H9 (cell line): Measurements from ENCODE around the gene OR10P1. TPM values are rescaled to one million over a fixed set of nuclear protein-coding genes. Genes with fewer than 3 reads are reported as not detected.

Experiments
- DNase-seq: peaks from one replicate; pipeline ENCODE4 v3.0.0-alpha.2; 2017
- H2AFZ ChIP-seq: one replicate; pipeline ENCODE4 v1.6.1; 2013; ENCODE audit warnings: mild to moderate bottlenecking, low read length, control low read depth, moderate library complexity
- H2AK5ac ChIP-seq: 2 replicates; pipeline ENCODE4 v1.6.1; 2013; ENCODE audit warnings: low read length, control low read depth, mixed read lengths; ENCODE audit not compliant: insufficient read length
- H2BK120ac ChIP-seq: one replicate; pipeline ENCODE4 v1.6.1; 2013; ENCODE audit warnings: low read depth, mild to moderate bottlenecking, low read length, control low read depth, inconsistent platforms; ENCODE audit not compliant: poor library complexity, severe bottlenecking
- H2BK12ac ChIP-seq: 2 replicates; pipeline ENCODE4 v1.6.1; 2013; ENCODE audit warnings: low read length, control low read depth, mixed read lengths, low read depth; ENCODE audit not compliant: insufficient read length
- H2BK15ac ChIP-seq: 2 replicates; pipeline ENCODE4 v1.6.1; 2013; ENCODE audit warnings: low read depth, low read length, control low read depth
- H2BK20ac ChIP-seq: one replicate; pipeline ENCODE4 v1.6.1; 2013; ENCODE audit warnings: low read depth, mild to moderate bottlenecking, low read length, control low read depth, inconsistent platforms; ENCODE audit not compliant: poor library complexity, severe bottlenecking
- H2BK5ac ChIP-seq: 2 replicates; pipeline ENCODE4 v1.6.1; 2013; ENCODE audit warnings: low read length, control low read depth, mixed read lengths; ENCODE audit not compliant: insufficient read length
- H3K14ac ChIP-seq: 2 replicates; pipeline ENCODE4 v1.6.1; 2013; ENCODE audit warnings: low read length, control low read depth; ENCODE audit not compliant: insufficient read depth
- H3K18ac ChIP-seq: 2 replicates; pipeline ENCODE4 v1.6.1; 2013; ENCODE audit warnings: low read depth, mild to moderate bottlenecking, mixed read lengths, low read length, control low read depth; ENCODE audit not compliant: insufficient read length
- H3K23ac ChIP-seq: 2 replicates; pipeline ENCODE4 v1.6.1; 2013; ENCODE audit warnings: low read length, control low read depth, mixed read lengths, low read depth; ENCODE audit not compliant: insufficient read length
- H3K23me2 ChIP-seq: 2 replicates; pipeline ENCODE4 v1.6.1; 2013; ENCODE audit warnings: low read depth, mild to moderate bottlenecking, mixed read lengths, low read length, control low read depth; ENCODE audit not compliant: insufficient read length, poor library complexity, severe bottlenecking
- H3K27ac ChIP-seq: 2 replicates; pipeline ENCODE4 v1.5.1; 2013; ENCODE audit warnings: low read length, control low read depth, mixed read lengths, low read depth; ENCODE audit not compliant: insufficient read length
- H3K27me3 ChIP-seq: 2 replicates; pipeline ENCODE4 v1.6.1; 2013; ENCODE audit warnings: low read length, control low read depth, inconsistent platforms; ENCODE audit not compliant: insufficient read depth
- H3K4ac ChIP-seq: 2 replicates; pipeline ENCODE4 v1.6.1; 2013; ENCODE audit warnings: low read depth, mild to moderate bottlenecking, control low read depth, inconsistent platforms, low read length, moderate library complexity
- H3K4me1 ChIP-seq: 2 replicates; pipeline ENCODE4 v1.6.1; 2013; ENCODE audit warnings: low read length, control low read depth, inconsistent platforms; ENCODE audit not compliant: insufficient read depth
- H3K4me2 ChIP-seq: 2 replicates; pipeline ENCODE4 v1.6.1; 2013; ENCODE audit warnings: low read length, control low read depth, mixed read lengths; ENCODE audit not compliant: insufficient read length, insufficient read depth
- H3K56ac ChIP-seq: 2 replicates; pipeline ENCODE4 v1.6.1; 2013; ENCODE audit warnings: low read depth, mild to moderate bottlenecking, mixed read lengths, low read length, control low read depth; ENCODE audit not compliant: insufficient read length
- H3K79me1 ChIP-seq: 2 replicates; pipeline ENCODE4 v1.6.1; 2013; ENCODE audit warnings: low read depth, mild to moderate bottlenecking, moderate library complexity, low read length, control low read depth, inconsistent platforms; ENCODE audit not compliant: insufficient read depth, poor library complexity, severe bottlenecking
- H3K79me2 ChIP-seq: 2 replicates; pipeline ENCODE4 v1.6.1; 2013; ENCODE audit warnings: low read length, control low read depth, inconsistent platforms; ENCODE audit not compliant: insufficient read depth
- H3K9ac ChIP-seq: 2 replicates; pipeline ENCODE4 v1.6.1; 2013; ENCODE audit warnings: low read length, control low read depth, mixed read lengths; ENCODE audit not compliant: insufficient read length; ENCODE audit errors: extremely low read depth
- H3K9me3 ChIP-seq: one replicate; pipeline ENCODE4 v1.6.1; 2013; ENCODE audit warnings: low read depth, low read length, inconsistent platforms; ENCODE audit not compliant: control insufficient read depth
- H3T11ph ChIP-seq: one replicate; pipeline ENCODE4 v1.6.1; 2013; ENCODE audit warnings: mild to moderate bottlenecking, low read length, control low read depth, inconsistent platforms
- H4K20me1 ChIP-seq: one replicate; pipeline ENCODE4 v1.6.1; 2013; ENCODE audit not compliant: control insufficient read depth, insufficient read length, insufficient read depth
- H4K5ac ChIP-seq: 2 replicates; pipeline ENCODE4 v1.6.1; 2013; ENCODE audit warnings: low read depth, mild to moderate bottlenecking, mixed read lengths, low read length, control low read depth; ENCODE audit not compliant: insufficient read length
- H4K8ac ChIP-seq: replicated peaks from 2 replicates; pipeline ENCODE4 v1.6.1; 2013; ENCODE audit warnings: low read length, control low read depth, mixed read lengths, low read depth; ENCODE audit not compliant: insufficient read length
- H4K91ac ChIP-seq: 2 replicates; pipeline ENCODE4 v1.6.1; 2013; ENCODE audit warnings: low read depth, mild to moderate bottlenecking, moderate library complexity, mixed read lengths, low read length, control low read depth; ENCODE audit not compliant: insufficient read length
- H3K27ac Mint-ChIP-seq, 3 experiments: 2 replicates in 2 of 3; 3 replicates in 1 of 3; pipeline ENCODE4 v1.8.0; 2020 to 2021; ENCODE audit warnings: mixed read lengths in 3 of 3, mild to moderate bottlenecking in 1 of 3, moderate library complexity in 1 of 3
- H3K27me3 Mint-ChIP-seq: 2 replicates; pipeline ENCODE4 v1.8.0; 2021; ENCODE audit warnings: low read depth, mild to moderate bottlenecking, moderate library complexity, mixed read lengths
- H3K36me3 Mint-ChIP-seq, 3 experiments: 2 replicates in 2 of 3; 3 replicates in 1 of 3; pipeline ENCODE4 v1.8.0; 2020 to 2021; ENCODE audit warnings: low read depth in 3 of 3, mixed read lengths in 3 of 3; ENCODE audit not compliant: insufficient read depth in 1 of 3
- H3K4me1 Mint-ChIP-seq, 2 experiments: 2 replicates each; pipeline ENCODE4 v1.8.0; 2020; ENCODE audit warnings: mixed read lengths in 2 of 2
- H3K4me3 Mint-ChIP-seq, 2 experiments: 2 replicates in 1 of 2; 3 replicates in 1 of 2; pipeline ENCODE4 v1.8.0; 2020 to 2021; ENCODE audit warnings: mild to moderate bottlenecking in 2 of 2, mixed read lengths in 2 of 2, moderate library complexity in 1 of 2
- H3K9me3 Mint-ChIP-seq, 2 experiments: 2 replicates in 1 of 2; 3 replicates in 1 of 2; pipeline ENCODE4 v1.8.0; 2020; ENCODE audit warnings: mild to moderate bottlenecking in 2 of 2, mixed read lengths in 2 of 2, moderate library complexity in 1 of 2
- WGBS: extraction: QIAGEN DNeasy Blood & Tissue Kit; methylation state at CpG from one replicate; pipeline ENCODE4 v1.1.7; 2013; ENCODE audit warnings: missing lambda C conversion rate, low lambda C conversion rate, mixed read lengths; ENCODE audit not compliant: insufficient read length; ENCODE audit errors: extremely low coverage; 5-methylcytosine and 5-hydroxymethylcytosine counted together
- total RNA-seq: library from RNA; stranded (reverse); gene quantifications from 2 replicates; pipeline ENCODE4 v1.2.1, GENCODE V29; 2021
- TF ChIP-seq, protein P1 (sequence below): fragments of 200-600 bp; sonication (generic); conservative IDR thresholded peaks from 3 replicates; pipeline ENCODE4 v1.8.0; 2021; ENCODE audit warnings: antibody characterized with exemption, mild to moderate bottlenecking

OR10P1 gene
- total RNA-seq, 1 experiment from 2014 or later = not detected

DNA sequence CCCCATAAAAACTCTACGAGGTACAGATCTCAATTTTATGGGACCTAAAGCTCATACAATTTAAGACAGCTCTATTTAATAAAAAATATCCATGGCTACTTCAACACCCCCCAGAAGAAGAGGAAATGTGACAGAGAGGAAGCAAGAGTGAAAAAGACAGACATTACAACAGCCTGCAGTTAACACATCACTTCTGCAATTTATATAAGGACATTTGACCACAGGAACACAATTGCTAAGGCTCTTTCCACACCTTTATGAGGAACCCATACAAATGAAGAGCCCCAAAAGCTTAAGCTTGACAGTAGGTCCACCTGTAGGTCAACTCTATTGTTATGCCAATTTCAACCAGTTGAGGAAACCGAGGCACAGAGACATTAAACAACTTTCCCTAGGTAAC lies 5.6 kb downstream of the OR10P1 start:
- no peak overlapping the region for H3K23ac ChIP-seq
- Mint-ChIP-seq H3K4me3 (no peak overlapping the region), H3K4me1 (peaks cover 0 to 9% of the 10 kb centered on the region in 2 experiments; a peak in 2 of 4 replicates), H3K27me3 (peaks cover 13% of the 10 kb centered on the region), H3K36me3 (peaks cover 0 to 5% (median 0%) of the 10 kb centered on the region in 3 experiments; a peak in 1 of 7 replicates), H3K27ac (no peak overlapping the region), H3K9me3 (peaks cover 3 to 4% of the 10 kb centered on the region in 2 experiments; a peak in 3 of 5 replicates)
- no peaks in the 10 kb centered on the region for H3K9me3 ChIP-seq
- H3K79me1 ChIP-seq = no peaks in the 10 kb centered on the region
- no peak overlapping the region for H2BK12ac ChIP-seq
- no peak overlapping the region for H2BK15ac ChIP-seq
- H3K27me3 ChIP-seq = no peaks in the 10 kb centered on the region
- peaks cover 4% of the 10 kb centered on the region for H3K23me2 ChIP-seq
- no peaks in the 10 kb centered on the region for H4K20me1 ChIP-seq
- no CpG with 5 or more reads among the region's 2 CpGs for WGBS
- no peak overlapping the region for H3K4ac ChIP-seq
- no peak overlapping the region for H2AK5ac ChIP-seq
- no peaks in the 10 kb centered on the region for H3K79me2 ChIP-seq
- H3K18ac ChIP-seq = no peak overlapping the region
- H3K9ac ChIP-seq = no peak overlapping the region
- H2BK20ac ChIP-seq = no peak overlapping the region
- no peak overlapping the region for H3T11ph ChIP-seq
- no peak overlapping the region for H2BK5ac ChIP-seq
- no peak overlapping the region for H2BK120ac ChIP-seq
- no peak for DNase-seq
- H3K27ac ChIP-seq = no peak overlapping the region
- no peaks in the 10 kb centered on the region for H3K4me1 ChIP-seq
- no peak overlapping the region for H3K56ac ChIP-seq
- H2AFZ ChIP-seq = no peak overlapping the region
- TF ChIP-seq, protein P1, sequence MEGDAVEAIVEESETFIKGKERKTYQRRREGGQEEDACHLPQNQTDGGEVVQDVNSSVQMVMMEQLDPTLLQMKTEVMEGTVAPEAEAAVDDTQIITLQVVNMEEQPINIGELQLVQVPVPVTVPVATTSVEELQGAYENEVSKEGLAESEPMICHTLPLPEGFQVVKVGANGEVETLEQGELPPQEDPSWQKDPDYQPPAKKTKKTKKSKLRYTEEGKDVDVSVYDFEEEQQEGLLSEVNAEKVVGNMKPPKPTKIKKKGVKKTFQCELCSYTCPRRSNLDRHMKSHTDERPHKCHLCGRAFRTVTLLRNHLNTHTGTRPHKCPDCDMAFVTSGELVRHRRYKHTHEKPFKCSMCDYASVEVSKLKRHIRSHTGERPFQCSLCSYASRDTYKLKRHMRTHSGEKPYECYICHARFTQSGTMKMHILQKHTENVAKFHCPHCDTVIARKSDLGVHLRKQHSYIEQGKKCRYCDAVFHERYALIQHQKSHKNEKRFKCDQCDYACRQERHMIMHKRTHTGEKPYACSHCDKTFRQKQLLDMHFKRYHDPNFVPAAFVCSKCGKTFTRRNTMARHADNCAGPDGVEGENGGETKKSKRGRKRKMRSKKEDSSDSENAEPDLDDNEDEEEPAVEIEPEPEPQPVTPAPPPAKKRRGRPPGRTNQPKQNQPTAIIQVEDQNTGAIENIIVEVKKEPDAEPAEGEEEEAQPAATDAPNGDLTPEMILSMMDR = no peak
- H4K91ac ChIP-seq = no peak overlapping the region
- H4K5ac ChIP-seq = no peak overlapping the region
- no peak overlapping the region for H3K14ac ChIP-seq
- no peak overlapping the region for H4K8ac ChIP-seq
- no peak overlapping the region for H3K4me2 ChIP-seq
